Measurements from ENCODE around the gene GKN1. TPM values are rescaled to one million over a fixed set of nuclear protein-coding genes. Genes with fewer than 3 reads are reported as not detected.
"Not testable (repeated sequence)": the region's sequence is repeated elsewhere in the genome, so short reads cannot be mapped to it uniquely, and the experiment has no call there.

GKN1 gene
- total RNA-seq, 4 donors from 2014 or later, result not detected

DNA sequence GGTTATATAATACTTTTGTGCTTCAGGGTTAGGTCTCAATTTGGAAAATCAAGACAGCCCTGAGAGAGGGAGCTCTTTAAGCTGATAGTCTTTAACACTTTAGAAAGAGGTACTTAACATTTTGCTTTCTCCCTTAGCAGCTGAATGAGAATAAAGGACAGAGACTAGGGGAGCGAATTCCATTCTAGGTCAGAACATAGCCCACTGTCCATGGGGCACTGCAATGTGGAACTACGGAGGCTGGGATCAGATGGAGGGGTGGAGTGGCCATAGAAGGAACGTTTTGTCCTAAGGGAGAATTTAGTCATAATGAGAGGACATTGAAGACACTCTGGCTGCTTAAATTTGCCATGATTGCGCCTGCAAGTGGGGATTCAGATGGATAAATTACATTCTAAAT, 22.5 kb upstream of the GKN1 start:
- H3K9me3 ChIP-seq, result no peaks in the 10 kb centered on the region
- intact Hi-C loops (cut with DNase I; ENCODE audit: low total_unique reads) (no loop called here), in situ Hi-C loops (cut with MboI; ENCODE audit: low sequenced_read_pairs in 4 of 4) (no loop called here)
- no peak for ATAC-seq
- no peak overlapping the region for H3K27ac ChIP-seq
- H3K4me1 ChIP-seq, result no peaks in the 10 kb centered on the region
- H3K4me3 ChIP-seq, result no peak overlapping the region
- H3K36me3 ChIP-seq, result no peaks in the 10 kb centered on the region
- no peaks in the 10 kb centered on the region for H3K27me3 ChIP-seq
- DNase-seq, result no peak
- TF ChIP-seq, protein P1, sequence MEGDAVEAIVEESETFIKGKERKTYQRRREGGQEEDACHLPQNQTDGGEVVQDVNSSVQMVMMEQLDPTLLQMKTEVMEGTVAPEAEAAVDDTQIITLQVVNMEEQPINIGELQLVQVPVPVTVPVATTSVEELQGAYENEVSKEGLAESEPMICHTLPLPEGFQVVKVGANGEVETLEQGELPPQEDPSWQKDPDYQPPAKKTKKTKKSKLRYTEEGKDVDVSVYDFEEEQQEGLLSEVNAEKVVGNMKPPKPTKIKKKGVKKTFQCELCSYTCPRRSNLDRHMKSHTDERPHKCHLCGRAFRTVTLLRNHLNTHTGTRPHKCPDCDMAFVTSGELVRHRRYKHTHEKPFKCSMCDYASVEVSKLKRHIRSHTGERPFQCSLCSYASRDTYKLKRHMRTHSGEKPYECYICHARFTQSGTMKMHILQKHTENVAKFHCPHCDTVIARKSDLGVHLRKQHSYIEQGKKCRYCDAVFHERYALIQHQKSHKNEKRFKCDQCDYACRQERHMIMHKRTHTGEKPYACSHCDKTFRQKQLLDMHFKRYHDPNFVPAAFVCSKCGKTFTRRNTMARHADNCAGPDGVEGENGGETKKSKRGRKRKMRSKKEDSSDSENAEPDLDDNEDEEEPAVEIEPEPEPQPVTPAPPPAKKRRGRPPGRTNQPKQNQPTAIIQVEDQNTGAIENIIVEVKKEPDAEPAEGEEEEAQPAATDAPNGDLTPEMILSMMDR (IDR thresholded peaks at IDR 0.05 in 4 of 5, conservative IDR thresholded peaks at IDR 0.05 in 1 of 5), result no peak
- TF ChIP-seq POLR2A (IDR thresholded peaks at IDR 0.05), result no peak

- Histone ChIP-seq H3K36me3 (no peaks in the 10 kb centered on the region), H3K9me3 (no peaks in the 10 kb centered on the region), H3K4me1 (no peaks in the 10 kb centered on the region), H3K27me3 (no peaks in the 10 kb centered on the region), H3K4me3 (no peak within 1 kb of the TSS), H3K27ac (no peak within 1 kb of the TSS)
- intact Hi-C loops (cut with DNase I; ENCODE audit: low total_unique reads) (no loop called here), in situ Hi-C loops (cut with MboI; ENCODE audit: low sequenced_read_pairs in 4 of 4) (no loop called here)
- no peak for TF ChIP-seq POLR2A (IDR thresholded peaks at IDR 0.05)
- TF ChIP-seq, protein P1 (IDR thresholded peaks at IDR 0.05 in 4 of 5, conservative IDR thresholded peaks at IDR 0.05 in 1 of 5), result no peak
- ATAC-seq (no peak), DNase-seq (no peak)
Measured at GRCh38 chr2:68952887-68953521, 21.4 kb upstream of the GKN1 start, which contains the start of gene GKN2. Gene GKN2 (minus strand): TSS chr2:68952893. CDS start chr2:68952861, 32 bp downstream.

DNA sequence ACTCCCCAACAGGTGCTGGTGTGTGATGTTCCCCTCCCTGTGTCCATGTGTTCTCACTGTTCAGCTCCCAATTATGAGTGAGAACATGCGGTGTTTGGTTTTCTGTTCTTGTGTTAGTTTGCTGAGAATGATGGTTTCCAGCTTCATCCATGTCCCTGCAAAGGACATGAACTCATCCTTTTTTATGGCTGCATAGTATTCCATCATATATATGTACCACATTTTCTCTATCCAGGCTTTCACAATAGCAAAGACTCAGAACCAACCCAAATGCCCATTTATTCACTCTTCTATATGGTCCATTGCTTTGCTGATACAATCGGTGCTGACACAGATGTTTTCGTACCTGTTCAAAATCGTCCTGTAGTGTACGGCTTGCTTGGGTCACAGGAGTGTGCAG, 19.0 kb upstream of the GKN1 start:
- H3K4me1 ChIP-seq; H3K27me3 ChIP-seq; in situ Hi-C loops (cut with MboI; ENCODE audit: low sequenced_read_pairs in 4 of 4); H3K36me3 ChIP-seq; ATAC-seq; H3K4me3 ChIP-seq; DNase-seq; intact Hi-C loops (cut with DNase I; ENCODE audit: low total_unique reads); H3K9me3 ChIP-seq; H3K27ac ChIP-seq: not testable (repeated sequence)

DNA sequence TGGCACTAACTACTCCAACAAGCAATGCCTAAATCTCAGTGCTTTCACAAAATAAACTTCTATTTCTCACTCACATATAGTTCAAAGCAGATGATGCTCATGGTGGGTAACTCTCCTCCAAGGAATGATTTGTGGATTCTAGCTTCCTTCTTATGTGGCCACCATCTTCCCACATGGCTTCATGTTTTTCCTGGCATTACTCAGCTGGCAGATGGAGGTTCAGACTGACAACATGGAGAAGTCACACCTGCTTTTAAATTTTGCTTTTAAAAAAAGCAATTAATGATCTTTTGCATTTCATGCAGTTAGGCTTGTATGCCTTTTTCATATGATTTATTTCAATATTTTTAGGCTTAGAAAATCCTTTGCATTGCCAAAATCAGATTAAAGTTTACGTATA, 15.4 kb upstream of the GKN1 start:
- Histone ChIP-seq H3K27me3 (no peaks in the 10 kb centered on the region), H3K9me3 (no peaks in the 10 kb centered on the region), H3K4me3 (no peak overlapping the region), H3K4me1 (no peaks in the 10 kb centered on the region), H3K36me3 (no peaks in the 10 kb centered on the region), H3K27ac (no peak overlapping the region)
- intact Hi-C loops (cut with DNase I; ENCODE audit: low total_unique reads) (no loop called here), in situ Hi-C loops (cut with MboI; ENCODE audit: low sequenced_read_pairs in 4 of 4) (no loop called here)
- ATAC-seq, result no peak
- TF ChIP-seq, protein P1 (IDR thresholded peaks at IDR 0.05 in 4 of 5, conservative IDR thresholded peaks at IDR 0.05 in 1 of 5), result no peak
- no peak for TF ChIP-seq POLR2A (IDR thresholded peaks at IDR 0.05)
- no peak for DNase-seq

DNA sequence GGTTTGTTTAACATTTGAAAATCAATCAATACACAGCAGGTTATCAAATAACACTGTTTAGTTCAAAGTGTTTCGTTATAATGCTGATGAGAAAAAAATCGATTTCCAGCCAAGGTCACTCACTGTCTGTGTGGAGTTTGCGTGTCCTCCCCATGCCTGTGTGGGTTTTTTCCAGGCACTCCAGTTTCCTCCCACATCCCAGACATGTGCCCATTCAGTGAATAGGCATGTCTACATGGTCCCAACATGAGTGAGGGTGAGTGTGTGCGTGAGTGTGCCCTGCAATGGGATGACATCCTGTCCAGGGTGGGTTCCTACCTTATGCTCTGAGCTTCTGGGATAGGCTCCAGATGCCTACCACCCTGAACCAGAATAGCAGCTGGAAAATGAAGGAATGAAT, 13.1 kb upstream of the GKN1 start:
- ATAC-seq, result no peak
- no peaks in the 10 kb centered on the region for H3K4me1 ChIP-seq
- no peak overlapping the region for H3K4me3 ChIP-seq
- intact Hi-C loops (cut with DNase I; ENCODE audit: low total_unique reads) (no loop called here), in situ Hi-C loops (cut with MboI; ENCODE audit: low sequenced_read_pairs in 4 of 4) (no loop called here)
- H3K9me3 ChIP-seq, result no peaks in the 10 kb centered on the region
- no peaks in the 10 kb centered on the region for H3K36me3 ChIP-seq
- H3K27me3 ChIP-seq, result no peaks in the 10 kb centered on the region
- no peak overlapping the region for H3K27ac ChIP-seq
- no peak for DNase-seq
- no peak for TF ChIP-seq POLR2A (IDR thresholded peaks at IDR 0.05)
- TF ChIP-seq, protein P1 (IDR thresholded peaks at IDR 0.05 in 4 of 5, conservative IDR thresholded peaks at IDR 0.05 in 1 of 5), result no peak
